GM13976 (cell line): ENCODE results near the gene MYO9B.

ENCODE experiments used
- DNase-seq: peaks from one replicate; pipeline ENCODE4 v3.0.0; 2012; ENCODE audit warnings: low spot score
- CTCF ChIP-seq: IDR thresholded peaks from 2 replicates; pipeline ENCODE4 v1.5.1; 2012; ENCODE audit warnings: borderline replicate concordance, mild to moderate bottlenecking; ENCODE audit not compliant: insufficient read depth; ENCODE audit errors: extremely low read depth, missing control alignments, control extremely low read depth
- in situ Hi-C: fragments of 300-500 bp; cut with MboI; formaldehyde crosslinking; loops from one replicate; pipeline ENCODE4 v1.12.0; 2022; ENCODE audit warnings: low sequenced_read_pairs, mixed read lengths, inconsistent platforms; ENCODE audit not compliant: unreplicated experiment

MYO9B gene

DNA sequence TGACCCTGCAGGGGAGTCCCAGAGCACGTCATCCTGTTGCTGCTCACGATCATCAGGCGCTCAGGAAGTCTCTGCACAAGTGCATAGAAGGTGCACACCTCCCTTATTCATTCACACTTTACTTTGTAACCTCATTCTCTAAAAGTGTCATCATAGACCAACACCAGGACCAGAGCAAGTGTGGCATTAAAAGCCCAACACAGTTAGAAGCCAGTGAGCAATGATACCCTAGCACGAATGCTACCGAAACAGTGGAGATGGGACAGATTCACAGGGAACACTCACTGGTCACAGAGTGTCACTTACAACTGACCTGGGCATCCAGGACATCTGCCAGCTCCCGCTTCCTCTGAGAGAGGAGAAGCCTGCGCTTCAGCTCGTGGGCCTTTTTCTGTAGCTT, 17.3 kb upstream of the MYO9B start:
- no peak for DNase-seq
- no peak for TF ChIP-seq CTCF
- in situ Hi-C loops = loop anchor here (25.0 kb wide), 1 partner anchor 179 kb away; the partner anchor contains the start of genes NR2F6 and OCEL1

- DNase-seq = no peak
- no peak for TF ChIP-seq CTCF
Observed at GRCh38 chr19:17060802-17061201, 14.8 kb upstream of the MYO9B start.

DNA sequence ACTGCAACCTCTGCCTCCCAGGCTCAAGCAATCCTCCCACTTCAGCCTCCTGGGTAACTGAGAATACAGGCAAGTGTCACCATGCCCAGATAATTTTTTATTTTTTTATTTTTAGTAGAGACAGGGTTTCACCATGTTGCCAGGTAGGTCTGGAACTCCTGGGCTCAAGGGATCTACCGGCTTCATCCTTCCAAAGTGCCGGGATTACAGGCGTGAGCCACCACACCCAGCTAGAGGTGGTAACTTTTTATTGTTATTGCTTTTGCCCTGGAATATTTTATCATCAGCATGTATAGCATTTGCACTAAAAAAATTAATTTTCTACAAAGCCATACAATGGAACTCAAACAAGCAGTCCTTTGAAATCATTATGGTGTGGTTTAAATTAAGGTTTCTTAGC, 14.4 kb upstream of the MYO9B start:
- DNase-seq = no peak
- TF ChIP-seq CTCF = no peak
- in situ Hi-C loops = loop anchor here (10.0 to 25.0 kb wide), 2 partner anchors 176 to 224 kb away; partner anchors contain the start of genes ANKLE1, NR2F6 and OCEL1

More at GRCh38 chr19:17060802-17061201, 14.8 kb upstream of the MYO9B start:
- in situ Hi-C loops = loop anchor here (10.0 to 25.0 kb wide), 2 partner anchors 176 to 224 kb away; partner anchors contain the start of genes ANKLE1, NR2F6 and OCEL1

GRCh38 chr19:17061691-17062090, 13.9 kb upstream of the MYO9B start:
- in situ Hi-C loops = loop anchor here (10.0 to 25.0 kb wide), 2 partner anchors 176 to 223 kb away; partner anchors contain the start of genes ANKLE1, NR2F6 and OCEL1
- TF ChIP-seq CTCF = no peak
- no peak for DNase-seq

GRCh38 chr19:17063428-17063827, 12.1 kb upstream of the MYO9B start:
- no peak for TF ChIP-seq CTCF
- no peak for DNase-seq
- in situ Hi-C loops = loop anchor here (10.0 to 25.0 kb wide), 2 partner anchors 174 to 221 kb away; partner anchors contain the start of genes ANKLE1, NR2F6 and OCEL1

DNA sequence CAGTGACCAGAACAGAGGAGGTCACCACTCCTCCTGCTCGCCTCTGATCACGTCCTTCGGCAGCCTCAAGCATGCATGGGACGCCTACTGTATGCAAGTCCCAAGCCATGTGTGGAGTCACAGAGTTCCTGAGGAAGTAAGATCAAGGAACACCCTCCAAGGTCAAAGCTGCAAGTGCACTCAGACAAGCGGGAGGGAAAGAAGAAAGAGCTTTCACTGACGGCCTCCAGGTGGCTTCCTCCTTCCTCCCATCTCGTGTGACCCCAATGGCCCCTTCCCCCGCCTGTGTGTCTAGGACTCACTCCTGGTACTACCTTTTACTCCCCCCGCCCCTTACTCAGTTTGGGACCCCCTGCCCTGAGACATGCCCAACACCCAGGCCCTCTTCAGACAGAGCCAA, 6.4 kb upstream of the MYO9B start:
- in situ Hi-C loops = loop anchor here (10.0 to 25.0 kb wide), 2 partner anchors 168 to 216 kb away; partner anchors contain the start of genes ANKLE1, NR2F6 and OCEL1
- DNase-seq = no peak
- TF ChIP-seq CTCF = no peak

GRCh38 chr19:17070421-17070820, 5.2 kb upstream of the MYO9B start:
- no peak for DNase-seq
- in situ Hi-C loops = loop anchor here (25.0 kb wide), 1 partner anchor 167 kb away; the partner anchor contains the start of genes NR2F6 and OCEL1
- TF ChIP-seq CTCF = no peak
